Activated CD4-positive, alpha-beta T cell treated with anti-CD3 and anti-CD28 coated beads, Interleukin-2, amount 10 ng/mL, durations not matched to agents 7 days and 5 days (primary cell): ENCODE measurements around the gene LENG9. TPM values are rescaled to one million over a fixed set of nuclear protein-coding genes. Genes with fewer than 3 reads are reported as not detected.
"Not testable (repeated sequence)": the region's sequence is repeated elsewhere in the genome, so short reads cannot be mapped to it uniquely, and the experiment has no call there.

Source experiments
- CTCF ChIA-PET: fragments of 350-600 bp; sonication (Branson Sonifier 250); formaldehyde crosslinking; loops from one replicate; lab custom pipeline; 2021; ENCODE audit warnings: antibody characterized with exemption; lab: Charles Lee
- POLR2A ChIA-PET: fragments of 350-600 bp; sonication (Branson Sonifier 250); formaldehyde crosslinking; loops from one replicate; lab custom pipeline; 2021; ENCODE audit warnings: antibody characterized with exemption; lab: Charles Lee
- DNase-seq: peaks from one replicate; pipeline ENCODE4 v3.0.0-alpha.2; 2020
- H3K27ac Mint-ChIP-seq: one replicate; pipeline ENCODE4 v1.8.0; 2021; ENCODE audit warnings: mild to moderate bottlenecking, moderate library complexity, mixed read lengths
- H3K27me3 Mint-ChIP-seq: one replicate; pipeline ENCODE4 v1.8.0; 2021; ENCODE audit warnings: mixed read lengths
- H3K36me3 Mint-ChIP-seq: one replicate; pipeline ENCODE4 v1.8.0; 2021; ENCODE audit warnings: low read depth, mixed read lengths
- H3K4me1 Mint-ChIP-seq: one replicate; pipeline ENCODE4 v1.8.0; 2021; ENCODE audit warnings: mixed read lengths
- H3K4me3 Mint-ChIP-seq: one replicate; pipeline ENCODE4 v1.8.0; 2021; ENCODE audit warnings: mild to moderate bottlenecking, moderate library complexity, mixed read lengths
- H3K9me3 Mint-ChIP-seq: one replicate; pipeline ENCODE4 v1.8.0; 2021; ENCODE audit warnings: mixed read lengths
- total RNA-seq, 2 experiments: library from RNA; stranded (reverse); gene quantifications; one replicate each; pipeline ENCODE4 v1.2.3, GENCODE V29; 2021

The LENG9 gene
- total RNA-seq, 2 experiments from 2014 or later = 3.8 to 5.4 TPM

GRCh38 chr19:54493056-54493455 lies 29.5 kb upstream of the LENG9 start:
- not testable (repeated sequence) for H3K27ac Mint-ChIP-seq

GRCh38 chr19:54492568-54492967 lies 29.0 kb upstream of the LENG9 start:
- no peak for DNase-seq
- Mint-ChIP-seq H3K27me3 (peaks cover 43% of the 10 kb centered on the region), H3K27ac (no peak overlapping the region), H3K4me1 (peaks cover 5% of the 10 kb centered on the region), H3K36me3 (no peaks in the 10 kb centered on the region), H3K4me3 (no peak overlapping the region), H3K9me3 (no peaks in the 10 kb centered on the region)
- CTCF ChIA-PET = no interaction called here
- POLR2A ChIA-PET = no interaction called here

More at GRCh38 chr19:54493056-54493455, 29.5 kb upstream of the LENG9 start:
- POLR2A ChIA-PET, CTCF ChIA-PET, H3K9me3 Mint-ChIP-seq, DNase-seq, H3K4me3 Mint-ChIP-seq, H3K36me3 Mint-ChIP-seq, H3K4me1 Mint-ChIP-seq: not testable (repeated sequence)
- H3K27me3 Mint-ChIP-seq = peaks cover 47% of the 10 kb centered on the region

DNA sequence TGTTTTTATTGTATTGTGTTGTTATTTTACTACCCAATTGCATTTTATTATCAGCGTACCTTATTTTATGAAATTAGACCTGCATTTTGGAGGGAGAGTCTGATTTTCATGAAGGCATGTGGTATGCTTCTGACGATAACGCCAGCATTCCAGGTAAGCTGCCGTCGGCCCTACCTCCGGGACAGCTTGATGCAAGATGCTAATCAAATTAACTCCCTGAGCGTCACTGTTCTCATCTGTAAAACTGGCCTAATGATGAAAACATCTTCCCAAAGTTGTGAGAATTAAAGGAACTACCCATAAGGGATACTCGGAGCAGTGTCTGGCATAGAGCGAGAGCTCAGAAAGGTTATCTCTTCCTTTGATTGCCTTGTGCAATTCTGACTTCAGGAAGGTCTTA lies 26.2 kb upstream of the LENG9 start:
- no peak overlapping the region for H3K4me3 Mint-ChIP-seq
- CTCF ChIA-PET = no interaction called here
- H3K27me3 Mint-ChIP-seq = peaks cover 34% of the 10 kb centered on the region
- no peak overlapping the region for H3K27ac Mint-ChIP-seq
- H3K36me3 Mint-ChIP-seq = no peaks in the 10 kb centered on the region
- H3K9me3 Mint-ChIP-seq = no peaks in the 10 kb centered on the region
- no peak for DNase-seq
- POLR2A ChIA-PET = no interaction called here
- H3K4me1 Mint-ChIP-seq = no peaks in the 10 kb centered on the region

- Mint-ChIP-seq H3K27me3 (peaks cover 36% of the 10 kb centered on the region), H3K9me3 (no peaks in the 10 kb centered on the region), H3K4me1 (no peaks in the 10 kb centered on the region), H3K36me3 (no peaks in the 10 kb centered on the region), H3K4me3 (no peak overlapping the region), H3K27ac (no peak overlapping the region)
- POLR2A ChIA-PET = no interaction called here
- CTCF ChIA-PET = no interaction called here
- DNase-seq = no peak
Measured at GRCh38 chr19:54489341-54489740, 25.8 kb upstream of the LENG9 start.

DNA sequence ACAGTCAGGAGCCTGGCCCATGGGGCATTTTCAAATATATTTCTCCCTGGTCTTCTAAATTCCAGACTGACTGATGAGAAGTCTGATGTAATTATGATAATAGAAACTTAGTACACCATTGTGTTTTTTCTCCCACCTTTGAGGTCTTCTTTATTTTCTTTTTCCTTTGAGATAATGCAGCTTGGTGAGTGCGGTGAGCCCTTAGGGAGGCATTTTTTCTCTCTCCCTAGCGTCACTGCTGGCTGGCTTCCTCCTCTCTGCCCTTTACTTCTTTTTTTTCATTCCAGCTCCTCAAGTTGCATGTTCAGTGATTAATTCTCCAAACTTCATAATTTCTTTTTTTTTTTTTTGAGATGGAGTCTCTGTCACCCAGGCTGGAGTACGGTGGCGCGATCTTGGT lies 22.3 kb upstream of the LENG9 start:
- H3K9me3 Mint-ChIP-seq = no peaks in the 10 kb centered on the region
- DNase-seq = no peak
- H3K4me3 Mint-ChIP-seq = no peak overlapping the region
- no peak overlapping the region for H3K27ac Mint-ChIP-seq
- H3K36me3 Mint-ChIP-seq = no peaks in the 10 kb centered on the region
- CTCF ChIA-PET = no interaction called here
- H3K27me3 Mint-ChIP-seq = peaks cover 33% of the 10 kb centered on the region
- POLR2A ChIA-PET = no interaction called here
- H3K4me1 Mint-ChIP-seq = peaks cover 13% of the 10 kb centered on the region

GRCh38 chr19:54484451-54484850 lies 20.9 kb upstream of the LENG9 start:
- no peak for DNase-seq
- Mint-ChIP-seq H3K27ac (no peak overlapping the region), H3K9me3 (no peaks in the 10 kb centered on the region), H3K4me3 (no peak overlapping the region), H3K27me3 (peaks cover 22% of the 10 kb centered on the region), H3K4me1 (peaks cover 16% of the 10 kb centered on the region), H3K36me3 (no peaks in the 10 kb centered on the region)
- ChIA-PET POLR2A (no interaction called here), CTCF (no interaction called here)

- peaks cover 16% of the 10 kb centered on the region for H3K4me1 Mint-ChIP-seq
- ChIA-PET CTCF (interaction anchor here (0.6 kb wide), 1 partner anchor 598 kb away, joined by 3 read pairs; no protein-coding TSS in a partner anchor), POLR2A (no interaction called here)
- H3K9me3 Mint-ChIP-seq = no peaks in the 10 kb centered on the region
- H3K27me3 Mint-ChIP-seq = peaks cover 22% of the 10 kb centered on the region
- no peaks in the 10 kb centered on the region for H3K36me3 Mint-ChIP-seq
- no peak overlapping the region for H3K4me3 Mint-ChIP-seq
- DNase-seq = no peak
- no peak overlapping the region for H3K27ac Mint-ChIP-seq
Measured at GRCh38 chr19:54482889-54483288, 19.3 kb upstream of the LENG9 start.

DNA sequence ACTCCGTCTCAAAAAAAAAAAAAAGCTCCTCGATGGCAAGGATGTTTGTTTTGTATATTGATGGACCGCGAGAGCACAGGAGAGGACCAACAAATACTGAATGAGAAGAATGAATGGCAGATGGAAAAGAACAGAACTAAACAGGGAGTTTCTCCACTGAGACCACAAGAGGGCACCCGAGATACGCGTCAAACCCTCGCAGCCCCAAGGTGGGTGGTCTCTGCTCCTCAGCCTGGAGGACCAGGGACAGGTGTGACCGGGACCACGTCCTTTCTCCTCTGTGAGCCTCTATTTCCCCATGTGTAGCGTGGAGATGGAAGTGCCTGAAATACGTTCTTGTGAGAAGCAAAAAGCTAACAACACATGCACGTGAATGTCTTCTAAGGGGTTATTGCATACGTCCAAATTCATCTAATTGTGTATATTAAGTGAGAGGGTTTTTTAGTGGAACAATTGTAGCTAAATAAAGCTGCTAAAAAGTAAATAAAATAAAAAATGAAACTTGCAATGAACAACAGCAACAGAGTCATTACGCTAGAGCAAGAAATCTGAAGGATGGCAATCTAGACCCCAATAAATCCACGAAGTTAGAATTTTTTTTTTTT lies 17.9 kb upstream of the LENG9 start:
- peaks cover 31% of the 10 kb centered on the region for H3K27me3 Mint-ChIP-seq
- H3K4me1 Mint-ChIP-seq = peaks cover 16% of the 10 kb centered on the region
- POLR2A ChIA-PET = no interaction called here
- no peak overlapping the region for H3K4me3 Mint-ChIP-seq
- no peaks in the 10 kb centered on the region for H3K9me3 Mint-ChIP-seq
- DNase-seq = peak; percentile 43
- H3K36me3 Mint-ChIP-seq = no peaks in the 10 kb centered on the region
- CTCF ChIA-PET = interaction anchor here (0.7 to 1.9 kb wide), 5 partner anchors 28 to 193 kb away, joined by 3 to 4 read pairs (median 3); no protein-coding TSS in a partner anchor
- H3K27ac Mint-ChIP-seq = no peak overlapping the region

DNA sequence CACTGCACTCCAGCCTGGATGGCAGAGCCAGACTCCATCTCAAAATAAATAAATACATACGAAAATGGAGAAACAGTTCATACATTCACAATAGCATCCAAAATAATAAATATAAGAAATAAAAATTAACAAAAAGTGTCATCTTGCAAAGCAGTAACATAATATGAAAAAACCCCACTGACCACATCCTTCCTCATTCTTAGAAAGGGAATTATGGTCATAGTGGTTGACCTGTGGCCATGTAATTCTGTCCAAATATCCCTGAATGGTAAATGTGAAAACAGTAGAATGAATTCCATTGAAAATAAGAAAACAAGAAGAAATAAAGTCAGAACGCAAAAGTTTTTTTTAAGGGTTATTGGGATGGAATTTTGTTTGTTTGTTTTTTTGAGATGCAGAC lies 16.5 kb upstream of the LENG9 start:
- CTCF ChIA-PET = interaction anchor here (1.9 kb wide), 1 partner anchor 194 kb away, joined by 4 read pairs; no protein-coding TSS in a partner anchor
- Mint-ChIP-seq H3K27me3 (peaks cover 23% of the 10 kb centered on the region), H3K4me1 (peaks cover 16% of the 10 kb centered on the region), H3K27ac (no peak overlapping the region), H3K4me3 (no peak overlapping the region), H3K36me3 (no peaks in the 10 kb centered on the region), H3K9me3 (no peaks in the 10 kb centered on the region)
- no peak for DNase-seq
- POLR2A ChIA-PET = no interaction called here

- POLR2A ChIA-PET = no interaction called here
- CTCF ChIA-PET = interaction anchor here (0.5 to 1.8 kb wide), 4 partner anchors 13 to 198 kb away, joined by 3 to 5 read pairs (median 3); no protein-coding TSS in a partner anchor
- Mint-ChIP-seq H3K27me3 (peaks cover 18% of the 10 kb centered on the region), H3K4me3 (no peak overlapping the region), H3K9me3 (no peaks in the 10 kb centered on the region), H3K27ac (no peak overlapping the region), H3K4me1 (peaks cover 16% of the 10 kb centered on the region), H3K36me3 (no peaks in the 10 kb centered on the region)
- DNase-seq = peak; percentile 54
Measured at GRCh38 chr19:54478677-54479266, 15.2 kb upstream of the LENG9 start.

GRCh38 chr19:54477650-54478049 lies 14.1 kb upstream of the LENG9 start:
- Mint-ChIP-seq H3K36me3 (no peaks in the 10 kb centered on the region), H3K9me3 (no peaks in the 10 kb centered on the region), H3K4me3 (no peak overlapping the region), H3K27ac (no peak overlapping the region), H3K27me3 (peaks cover 20% of the 10 kb centered on the region), H3K4me1 (peaks cover 14% of the 10 kb centered on the region)
- ChIA-PET CTCF (interaction anchor here (0.9 to 1.4 kb wide), 2 partner anchors 12 to 14 kb away, joined by 3 to 4 read pairs; partner anchors contain the start of gene LENG9), POLR2A (no interaction called here)
- DNase-seq = no peak

GRCh38 chr19:54475706-54476105 lies 12.1 kb upstream of the LENG9 start:
- ChIA-PET CTCF (no interaction called here), POLR2A (no interaction called here)
- peaks cover 26% of the 10 kb centered on the region for H3K27me3 Mint-ChIP-seq
- H3K9me3 Mint-ChIP-seq = no peaks in the 10 kb centered on the region
- H3K36me3 Mint-ChIP-seq = no peaks in the 10 kb centered on the region
- H3K4me3 Mint-ChIP-seq = no peak overlapping the region
- H3K27ac Mint-ChIP-seq = no peak overlapping the region
- peaks cover 6% of the 10 kb centered on the region for H3K4me1 Mint-ChIP-seq
- no peak for DNase-seq

DNA sequence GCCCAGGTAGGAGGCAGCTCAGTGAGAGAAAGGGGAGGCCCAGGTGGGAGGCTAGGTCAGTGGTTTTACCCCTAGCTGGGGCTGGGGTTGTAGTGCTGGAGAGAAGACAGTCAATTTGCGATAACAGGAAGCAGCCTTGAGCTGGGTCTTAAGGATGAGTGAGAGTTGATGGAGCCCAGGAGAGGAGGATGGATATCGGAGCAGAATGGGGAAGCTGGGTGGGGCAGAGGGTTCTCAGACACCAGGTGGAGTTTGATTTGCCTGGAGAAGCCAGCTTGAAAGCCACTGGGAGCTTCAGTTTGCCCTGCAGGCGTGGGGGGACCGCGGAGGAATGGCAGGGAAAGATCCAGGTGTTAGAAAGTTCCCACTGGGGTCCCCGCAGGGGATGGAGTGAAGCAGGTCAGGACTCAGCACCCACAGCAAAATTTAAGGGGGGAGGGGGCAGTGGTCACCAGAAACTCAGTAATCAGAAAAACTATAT lies 10.4 kb upstream of the LENG9 start:
- no peak overlapping the region for H3K4me3 Mint-ChIP-seq
- peaks cover 4% of the 10 kb centered on the region for H3K4me1 Mint-ChIP-seq
- DNase-seq = no peak
- ChIA-PET CTCF (no interaction called here), POLR2A (no interaction called here)
- no peaks in the 10 kb centered on the region for H3K9me3 Mint-ChIP-seq
- no peaks in the 10 kb centered on the region for H3K36me3 Mint-ChIP-seq
- H3K27ac Mint-ChIP-seq = no peak overlapping the region
- H3K27me3 Mint-ChIP-seq = peaks cover 42% of the 10 kb centered on the region
